CD4-positive, alpha-beta T cell treated with Interleukin-15 for 4 hours (primary cell): ENCODE results near the gene MYO5A.
"Not testable (repeated sequence)": the region's sequence is repeated elsewhere in the genome, so short reads cannot be mapped to it uniquely, and the experiment has no call there.

Experiments
- DNase-seq: peaks from one replicate; pipeline ENCODE4 v3.0.0-alpha.2; 2020; ENCODE audit warnings: low spot score

Gene MYO5A

GRCh38 chr15:52288986-52289385 lies 239.7 kb downstream of the MYO5A start:
- no peak for DNase-seq

- DNase-seq: no peak
These were observed 240.4 kb downstream of the MYO5A start for GRCh38 chr15:52288051-52288942.

- no peak for DNase-seq
These were observed 241.6 kb downstream of the MYO5A start for GRCh38 chr15:52287114-52287513.

- DNase-seq: not testable (repeated sequence)
These were observed 242.7 kb downstream of the MYO5A start for GRCh38 chr15:52285941-52286340.

- no peak for DNase-seq
These were observed 244.5 kb downstream of the MYO5A start for GRCh38 chr15:52284164-52284563.

- no peak for DNase-seq
These were observed 245.4 kb downstream of the MYO5A start for GRCh38 chr15:52283281-52283680.

- no peak for DNase-seq
These were observed 246.3 kb downstream of the MYO5A start for GRCh38 chr15:52282418-52282817.

GRCh38 chr15:52281085-52282035 lies 247.3 kb downstream of the MYO5A start:
- DNase-seq: no peak

GRCh38 chr15:52280326-52281084 lies 248.2 kb downstream of the MYO5A start:
- DNase-seq: no peak

- DNase-seq: no peak
These were observed 249.9 kb downstream of the MYO5A start for GRCh38 chr15:52278636-52279367.

- no peak for DNase-seq
These were observed 250.5 kb downstream of the MYO5A start for GRCh38 chr15:52278135-52278534.

GRCh38 chr15:52277575-52277974 lies 251.1 kb downstream of the MYO5A start:
- no peak for DNase-seq

GRCh38 chr15:52276256-52276770 lies 252.4 kb downstream of the MYO5A start:
- no peak for DNase-seq

- no peak for DNase-seq
These were observed 265.0 kb downstream of the MYO5A start for GRCh38 chr15:52263563-52264282.

- no peak for DNase-seq
These were observed 266.3 kb downstream of the MYO5A start for GRCh38 chr15:52262364-52262763.

- DNase-seq: peak; percentile 62
These were observed 267.0 kb downstream of the MYO5A start for GRCh38 chr15:52261498-52262242.

- DNase-seq: no peak
These were observed 267.7 kb downstream of the MYO5A start for GRCh38 chr15:52261026-52261425.

- no peak for DNase-seq
These were observed 269.2 kb downstream of the MYO5A start for GRCh38 chr15:52259503-52259902.

- DNase-seq: no peak
These were observed 270.2 kb downstream of the MYO5A start for GRCh38 chr15:52258461-52258860.

- no peak for DNase-seq
These were observed 271.0 kb downstream of the MYO5A start for GRCh38 chr15:52257734-52258062.
